HG03469 (cell line): ENCODE results near the gene C2orf72.
"Not testable (repeated sequence)": the region's sequence is repeated elsewhere in the genome, so short reads cannot be mapped to it uniquely, and the experiment has no call there.

ENCODE experiments used
- ATAC-seq: cut with Tn5 transposase; IDR thresholded peaks from one replicate; pipeline ENCODE4 v1.9.1; 2021; ENCODE audit warnings: mild to moderate bottlenecking, moderate library complexity, moderate number of reproducible peaks; ENCODE audit not compliant: unreplicated experiment

Gene C2orf72

GRCh38 chr2:231065966-231066365 lies 28.6 kb downstream of the C2orf72 start:
- ATAC-seq, result no peak

- not testable (repeated sequence) for ATAC-seq
Observed at GRCh38 chr2:231067531-231067930, 30.2 kb downstream of the C2orf72 start.

- ATAC-seq, result no peak
Observed at GRCh38 chr2:231068525-231069222, 31.4 kb downstream of the C2orf72 start.

GRCh38 chr2:231069379-231070054 lies 32.2 kb downstream of the C2orf72 start:
- ATAC-seq, result no peak

GRCh38 chr2:231084565-231084964 lies 47.2 kb downstream of the C2orf72 start:
- ATAC-seq, result no peak

GRCh38 chr2:231088754-231089153 lies 51.4 kb downstream of the C2orf72 start:
- ATAC-seq, result no peak

GRCh38 chr2:231093933-231094332 lies 56.6 kb downstream of the C2orf72 start:
- ATAC-seq, result no peak

GRCh38 chr2:231094736-231095346 lies 57.5 kb downstream of the C2orf72 start:
- ATAC-seq, result no peak
